Measurements from ENCODE around the gene ARHGEF2.

The ARHGEF2 gene

DNA sequence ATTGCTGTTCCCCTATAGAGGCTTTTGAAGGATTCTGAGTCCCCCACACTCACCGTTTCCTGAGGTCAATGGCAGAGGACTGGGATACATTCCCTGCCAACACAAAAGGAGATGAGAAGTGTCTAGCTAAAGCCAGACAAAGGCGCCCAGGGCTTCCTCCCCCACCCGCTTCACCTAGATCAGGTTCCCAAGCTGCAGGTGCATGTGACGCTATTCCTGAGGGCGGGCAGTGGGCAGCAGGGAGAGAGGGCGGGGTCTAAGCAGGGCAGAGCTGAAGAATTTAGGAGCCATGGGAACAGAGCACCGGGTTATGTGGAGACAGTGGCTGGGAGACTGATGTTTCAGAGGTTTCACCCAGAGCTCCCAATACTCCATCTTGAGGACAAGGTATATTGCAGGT, 6.0 kb upstream of the ARHGEF2 start:
- no peak overlapping the region for H3K4me3 ChIP-seq (ENCODE audit: low read depth, low read length)
- DNase-seq (ENCODE audit: low read depth), result no peak
- TF ChIP-seq POLR2A (IDR thresholded peaks at IDR 0.05; ENCODE audit: extremely low read depth, insufficient read length), result no peak
- TF ChIP-seq, protein P1, sequence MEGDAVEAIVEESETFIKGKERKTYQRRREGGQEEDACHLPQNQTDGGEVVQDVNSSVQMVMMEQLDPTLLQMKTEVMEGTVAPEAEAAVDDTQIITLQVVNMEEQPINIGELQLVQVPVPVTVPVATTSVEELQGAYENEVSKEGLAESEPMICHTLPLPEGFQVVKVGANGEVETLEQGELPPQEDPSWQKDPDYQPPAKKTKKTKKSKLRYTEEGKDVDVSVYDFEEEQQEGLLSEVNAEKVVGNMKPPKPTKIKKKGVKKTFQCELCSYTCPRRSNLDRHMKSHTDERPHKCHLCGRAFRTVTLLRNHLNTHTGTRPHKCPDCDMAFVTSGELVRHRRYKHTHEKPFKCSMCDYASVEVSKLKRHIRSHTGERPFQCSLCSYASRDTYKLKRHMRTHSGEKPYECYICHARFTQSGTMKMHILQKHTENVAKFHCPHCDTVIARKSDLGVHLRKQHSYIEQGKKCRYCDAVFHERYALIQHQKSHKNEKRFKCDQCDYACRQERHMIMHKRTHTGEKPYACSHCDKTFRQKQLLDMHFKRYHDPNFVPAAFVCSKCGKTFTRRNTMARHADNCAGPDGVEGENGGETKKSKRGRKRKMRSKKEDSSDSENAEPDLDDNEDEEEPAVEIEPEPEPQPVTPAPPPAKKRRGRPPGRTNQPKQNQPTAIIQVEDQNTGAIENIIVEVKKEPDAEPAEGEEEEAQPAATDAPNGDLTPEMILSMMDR (IDR thresholded peaks at IDR 0.05; ENCODE audit: low read depth, low read length), result no peak
- TF ChIP-seq, protein P2, sequence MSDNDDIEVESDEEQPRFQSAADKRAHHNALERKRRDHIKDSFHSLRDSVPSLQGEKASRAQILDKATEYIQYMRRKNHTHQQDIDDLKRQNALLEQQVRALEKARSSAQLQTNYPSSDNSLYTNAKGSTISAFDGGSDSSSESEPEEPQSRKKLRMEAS (IDR thresholded peaks at IDR 0.05; ENCODE audit: low read depth, low read length), result no peak
- TF ChIP-seq MYC (IDR thresholded peaks at IDR 0.05; ENCODE audit: low read depth, low read length), result no peak

DNA sequence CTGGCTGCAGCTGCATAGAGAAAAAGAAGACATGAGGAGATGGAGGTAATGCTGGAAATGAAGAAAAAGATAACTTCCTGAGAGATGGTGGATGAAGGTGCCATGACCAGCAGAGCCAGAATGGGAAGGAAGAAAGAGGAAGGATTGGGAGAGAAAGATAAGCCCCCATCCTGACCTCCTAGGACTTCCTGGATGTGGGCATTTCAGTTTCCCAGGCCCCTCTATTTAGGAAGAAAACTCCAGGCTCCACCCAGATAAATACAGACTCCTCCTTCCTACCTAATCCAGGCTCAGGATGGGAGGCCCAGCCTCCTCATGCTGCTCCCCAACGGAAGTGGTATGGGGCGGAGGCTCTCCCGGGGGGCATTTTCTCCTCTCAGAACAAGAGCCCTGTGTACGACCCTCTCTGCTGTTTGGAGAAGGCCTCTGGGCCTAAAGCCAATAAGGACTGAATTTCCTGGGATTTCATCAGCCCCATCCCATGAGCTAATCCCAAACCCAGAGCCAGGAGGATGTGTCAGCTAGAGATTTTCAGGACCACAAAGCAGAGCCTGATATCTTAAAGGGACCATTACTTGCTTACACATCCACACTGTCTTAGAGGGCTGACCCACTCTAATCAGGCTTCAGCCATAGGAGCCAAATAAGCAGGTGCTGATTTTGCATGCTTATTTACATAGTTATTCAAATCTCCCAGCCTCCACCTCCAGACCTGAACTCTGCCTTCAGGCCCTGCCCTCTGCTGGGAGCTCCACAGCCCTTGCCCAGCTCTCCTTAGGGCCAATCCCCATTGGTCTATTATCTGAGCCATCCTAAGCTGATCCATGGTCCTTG, 5.1 kb upstream of the ARHGEF2 start:
- H3K4me3 ChIP-seq (ENCODE audit: low read depth, low read length), result no peak overlapping the region
- TF ChIP-seq, protein P1 (IDR thresholded peaks at IDR 0.05; ENCODE audit: low read depth, low read length), result no peak
- no peak for TF ChIP-seq POLR2A (IDR thresholded peaks at IDR 0.05; ENCODE audit: extremely low read depth, insufficient read length)
- DNase-seq (ENCODE audit: low read depth), result no peak

DNA sequence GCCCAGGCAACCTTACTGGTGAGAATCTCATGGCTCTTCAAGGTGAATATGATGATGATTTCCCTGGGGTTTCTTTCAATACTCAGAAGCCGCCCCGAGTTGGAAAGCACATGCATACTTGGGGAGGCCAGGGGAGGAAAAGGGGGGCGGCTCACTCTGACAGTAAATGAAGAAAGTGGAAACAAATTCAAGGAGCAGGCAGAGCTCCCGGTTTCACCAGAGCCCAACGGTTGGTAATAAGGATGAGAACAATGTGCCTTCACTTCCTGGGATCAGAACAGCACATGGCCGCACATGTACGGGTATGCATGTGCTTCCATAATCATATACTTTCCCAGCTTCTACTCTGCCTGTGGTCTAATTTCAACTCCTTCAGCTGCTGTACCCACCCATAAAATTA, 3.8 kb upstream of the ARHGEF2 start:
- TF ChIP-seq MYC (IDR thresholded peaks at IDR 0.05; ENCODE audit: low read depth, low read length), result no peak
- TF ChIP-seq, protein P2 (IDR thresholded peaks at IDR 0.05; ENCODE audit: low read depth, low read length), result peak; percentile 30
- TF ChIP-seq, protein P1 (IDR thresholded peaks at IDR 0.05; ENCODE audit: low read depth, low read length), result no peak
- H3K4me3 ChIP-seq (ENCODE audit: low read depth, low read length), result no peak overlapping the region

DNA sequence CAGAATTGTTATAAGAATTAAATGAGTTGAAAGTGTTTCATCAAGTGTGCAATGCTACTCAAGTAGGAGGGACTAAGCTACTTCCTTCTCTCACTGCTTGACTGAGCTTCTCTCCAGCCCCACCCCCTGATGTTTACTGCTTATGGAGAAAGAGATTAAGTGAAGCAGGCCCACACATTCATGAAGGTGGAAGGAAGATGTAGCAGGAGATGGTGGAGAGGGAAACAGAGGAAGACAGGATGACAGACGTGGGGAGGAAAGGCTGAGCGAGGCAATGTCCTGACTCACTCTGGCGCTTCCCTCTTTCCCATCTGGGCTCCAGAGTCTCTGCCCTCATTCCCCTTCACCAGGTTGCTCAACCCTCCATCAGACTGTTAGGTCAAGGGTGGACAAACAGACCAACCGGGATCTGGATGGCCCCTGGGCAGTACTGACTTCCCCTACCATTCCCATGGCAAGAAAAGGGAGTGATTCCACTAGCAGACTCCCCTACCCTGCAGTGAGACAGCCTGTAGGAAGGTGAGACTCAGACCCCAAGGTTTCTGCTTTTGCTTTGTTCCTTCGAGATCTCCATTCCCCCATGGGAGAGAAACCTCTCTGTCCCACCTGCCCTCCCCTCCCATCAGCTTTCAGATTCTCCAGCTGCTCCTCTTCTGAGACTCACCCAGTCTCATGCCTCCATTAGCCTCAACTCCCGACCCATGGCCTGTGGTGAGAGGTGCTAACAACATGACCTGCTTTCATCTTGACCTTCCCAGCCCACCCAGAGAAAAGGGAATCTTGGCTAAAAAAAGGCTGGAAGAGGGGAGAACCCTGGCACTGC, 3.1 kb upstream of the ARHGEF2 start:
- peak; percentile 72 for DNase-seq (ENCODE audit: low read depth)
- TF ChIP-seq, protein P1 (IDR thresholded peaks at IDR 0.05; ENCODE audit: low read depth, low read length), result no peak
- TF ChIP-seq POLR2A (IDR thresholded peaks at IDR 0.05; ENCODE audit: extremely low read depth, insufficient read length) (no peak), MYC (IDR thresholded peaks at IDR 0.05; ENCODE audit: low read depth, low read length) (no peak)
- TF ChIP-seq, protein P2 (IDR thresholded peaks at IDR 0.05; ENCODE audit: low read depth, low read length), result no peak
- H3K4me3 ChIP-seq (ENCODE audit: low read depth, low read length), result peak overlapping the region; percentile 92

More for the DNA sequence above, 3.8 kb upstream of the ARHGEF2 start:
- DNase-seq (ENCODE audit: low read depth), result no peak

DNA sequence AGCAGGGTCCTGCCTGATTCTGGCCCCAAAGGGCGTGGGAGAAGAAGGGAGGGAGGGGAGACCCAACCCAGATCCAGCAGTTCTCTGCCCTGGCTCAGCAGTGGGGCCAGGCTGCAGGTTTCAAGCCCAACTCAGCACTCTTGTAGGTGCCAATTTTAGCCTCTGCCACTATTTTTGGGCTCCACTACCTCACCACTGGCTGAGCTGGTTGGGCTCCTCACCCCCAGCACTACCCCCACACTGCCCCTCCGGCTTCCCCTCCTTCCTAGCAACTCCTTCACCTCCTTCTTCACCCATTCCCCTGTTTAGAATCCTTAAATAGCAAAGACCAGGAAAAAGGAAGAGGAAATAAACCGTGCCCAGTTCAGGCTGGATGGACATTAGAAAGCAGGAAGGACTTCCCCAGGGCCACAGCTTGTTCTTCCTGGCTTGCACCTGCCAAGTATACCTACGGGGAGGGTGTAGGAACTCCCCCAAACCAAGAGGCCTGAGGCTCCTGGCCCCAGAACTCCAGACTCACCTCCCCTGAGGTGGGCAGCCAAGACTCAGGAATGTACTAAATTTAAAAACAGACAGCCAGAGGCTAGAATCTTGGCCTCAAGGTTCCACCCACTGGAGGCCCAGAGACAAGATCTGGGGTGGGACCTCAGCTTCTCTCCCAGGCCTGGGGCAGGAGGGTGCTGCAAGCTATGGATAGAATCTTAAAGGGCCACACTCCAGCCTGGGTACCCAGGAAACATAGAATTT, 1.4 kb upstream of the ARHGEF2 start:
- TF ChIP-seq, protein P1 (IDR thresholded peaks at IDR 0.05; ENCODE audit: low read depth, low read length), result no peak
- TF ChIP-seq, protein P2 (IDR thresholded peaks at IDR 0.05; ENCODE audit: low read depth, low read length), result no peak
- TF ChIP-seq MYC (IDR thresholded peaks at IDR 0.05; ENCODE audit: low read depth, low read length) (no peak), POLR2A (IDR thresholded peaks at IDR 0.05; ENCODE audit: extremely low read depth, insufficient read length) (no peak)
- DNase-seq (ENCODE audit: low read depth), result peak; percentile 58
- H3K4me3 ChIP-seq (ENCODE audit: low read depth, low read length), result peak overlapping the region; percentile 92

All from NB4 (cell line).